Measurements from ENCODE around the gene FHAD1. TPM values are rescaled to one million over a fixed set of nuclear protein-coding genes. Genes with fewer than 3 reads are reported as not detected.

The FHAD1 gene
- total and polyA plus RNA-seq, 2 experiments from 2014 or later: 0.13 to 0.68 TPM

- peaks cover 14% of the 10 kb centered on the region for H3K4me1 ChIP-seq (ENCODE audit: insufficient read depth)
- DNase-seq (ENCODE audit: low spot score): no peak
- 89% methylated on average over 20 of the region's 20 CpGs for WGBS (ENCODE audit: low lambda C conversion rate, missing lambda C conversion rate)
- no peak overlapping the region for H3K4me3 ChIP-seq
- H3K36me3 ChIP-seq (replicated peaks; ENCODE audit: insufficient read depth, low read depth): no peaks in the 10 kb centered on the region
- TF ChIP-seq CTCF (IDR thresholded peaks at IDR 0.05; ENCODE audit: poor library complexity) (no peak), EZH2phosphoT487 (IDR thresholded peaks at IDR 0.05; ENCODE audit: low read depth, severe bottlenecking, unreplicated experiment) (no peak), EZH2 (IDR thresholded peaks at IDR 0.05; ENCODE audit: borderline replicate concordance) (no peak)
- no peak overlapping the region for H2AFZ ChIP-seq
- H4K20me1 ChIP-seq (ENCODE audit: insufficient read depth, poor library complexity, severe bottlenecking): peaks cover 6% of the 10 kb centered on the region
- no peaks in the 10 kb centered on the region for H3K9me2 ChIP-seq (replicated peaks; ENCODE audit: insufficient read depth)
- no peak overlapping the region for H3K27ac ChIP-seq
- no peak overlapping the region for H3K4me2 ChIP-seq
- no peaks in the 10 kb centered on the region for H3K9me3 ChIP-seq (ENCODE audit: low read depth)
- no peaks in the 10 kb centered on the region for H3K27me3 ChIP-seq
- peaks cover 40% of the 10 kb centered on the region for H3K79me2 ChIP-seq
Observed at GRCh38 chr1:15413563-15414444, 166.8 kb downstream of the FHAD1 start.

DNA sequence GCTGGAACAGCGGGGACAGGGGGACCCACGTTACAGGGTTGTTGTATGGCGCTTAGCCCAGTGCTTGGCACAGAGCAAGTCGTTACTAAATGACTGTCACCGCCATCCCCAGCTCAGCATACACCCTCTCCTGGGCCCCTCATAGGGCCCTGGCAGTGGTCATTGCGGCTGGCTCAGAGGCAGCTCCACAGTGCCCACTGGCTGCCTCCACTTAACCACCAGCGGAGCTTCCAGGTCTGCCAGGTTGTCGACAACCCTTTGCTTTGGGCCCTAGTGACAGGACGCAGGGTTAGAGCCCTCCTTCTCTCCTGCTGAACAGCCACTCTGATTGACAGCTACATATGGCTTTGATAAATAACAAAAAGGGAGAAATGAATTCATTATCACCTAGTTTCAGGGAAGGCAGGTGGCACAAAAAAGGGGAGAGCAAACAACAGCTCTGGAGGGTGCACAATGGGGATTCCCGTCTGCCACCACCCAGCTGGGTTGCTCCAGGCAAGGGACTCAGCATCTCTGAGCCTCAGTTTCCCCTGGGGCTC is 167.5 kb downstream of the FHAD1 start:
- WGBS (ENCODE audit: low lambda C conversion rate, missing lambda C conversion rate): 94% methylated on average over 10 of the region's 10 CpGs
- no peak overlapping the region for H3K27ac ChIP-seq
- peaks cover 14% of the 10 kb centered on the region for H3K4me1 ChIP-seq (ENCODE audit: insufficient read depth)

GRCh38 chr1:15417059-15417934 is 170.3 kb downstream of the FHAD1 start:
- WGBS (ENCODE audit: low lambda C conversion rate, missing lambda C conversion rate): 70% methylated on average over 18 of the region's 18 CpGs
- Histone ChIP-seq H2AFZ (no peak overlapping the region), H3K27me3 (no peaks in the 10 kb centered on the region), H3K36me3 (replicated peaks; ENCODE audit: insufficient read depth, low read depth) (no peaks in the 10 kb centered on the region), H3K4me3 (no peak overlapping the region), H3K79me2 (peaks cover 31% of the 10 kb centered on the region), H3K4me1 (ENCODE audit: insufficient read depth) (peaks cover 7% of the 10 kb centered on the region), H3K9me2 (replicated peaks; ENCODE audit: insufficient read depth) (no peaks in the 10 kb centered on the region), H3K9me3 (ENCODE audit: low read depth) (no peaks in the 10 kb centered on the region), H3K27ac (no peak overlapping the region), H3K4me2 (no peak overlapping the region), H4K20me1 (ENCODE audit: insufficient read depth, poor library complexity, severe bottlenecking) (no peaks in the 10 kb centered on the region)
- TF ChIP-seq EZH2phosphoT487 (IDR thresholded peaks at IDR 0.05; ENCODE audit: low read depth, severe bottlenecking, unreplicated experiment) (no peak), CTCF (IDR thresholded peaks at IDR 0.05; ENCODE audit: poor library complexity) (no peak), EZH2 (IDR thresholded peaks at IDR 0.05; ENCODE audit: borderline replicate concordance) (no peak)
- peak; percentile 61 for DNase-seq (ENCODE audit: low spot score)

More for the DNA sequence above, 167.5 kb downstream of the FHAD1 start:
- Histone ChIP-seq H3K9me2 (replicated peaks; ENCODE audit: insufficient read depth) (no peaks in the 10 kb centered on the region), H3K4me2 (no peak overlapping the region), H3K36me3 (replicated peaks; ENCODE audit: insufficient read depth, low read depth) (no peaks in the 10 kb centered on the region), H3K79me2 (peaks cover 43% of the 10 kb centered on the region), H4K20me1 (ENCODE audit: insufficient read depth, poor library complexity, severe bottlenecking) (peaks cover 6% of the 10 kb centered on the region), H3K4me3 (no peak overlapping the region), H3K9me3 (ENCODE audit: low read depth) (no peaks in the 10 kb centered on the region), H3K27me3 (no peaks in the 10 kb centered on the region), H2AFZ (no peak overlapping the region)
- TF ChIP-seq CTCF (IDR thresholded peaks at IDR 0.05; ENCODE audit: poor library complexity) (no peak), EZH2phosphoT487 (IDR thresholded peaks at IDR 0.05; ENCODE audit: low read depth, severe bottlenecking, unreplicated experiment) (no peak), EZH2 (IDR thresholded peaks at IDR 0.05; ENCODE audit: borderline replicate concordance) (no peak)
- DNase-seq (ENCODE audit: low spot score): no peak

Measured in hepatocyte (in vitro differentiated cells).